ENCODE measurements around the gene DNAH1. TPM values are rescaled to one million over a fixed set of nuclear protein-coding genes. Genes with fewer than 3 reads are reported as not detected.

Gene DNAH1
- total RNA-seq: 2.1 and 2.2 TPM in 2 replicates

DNA sequence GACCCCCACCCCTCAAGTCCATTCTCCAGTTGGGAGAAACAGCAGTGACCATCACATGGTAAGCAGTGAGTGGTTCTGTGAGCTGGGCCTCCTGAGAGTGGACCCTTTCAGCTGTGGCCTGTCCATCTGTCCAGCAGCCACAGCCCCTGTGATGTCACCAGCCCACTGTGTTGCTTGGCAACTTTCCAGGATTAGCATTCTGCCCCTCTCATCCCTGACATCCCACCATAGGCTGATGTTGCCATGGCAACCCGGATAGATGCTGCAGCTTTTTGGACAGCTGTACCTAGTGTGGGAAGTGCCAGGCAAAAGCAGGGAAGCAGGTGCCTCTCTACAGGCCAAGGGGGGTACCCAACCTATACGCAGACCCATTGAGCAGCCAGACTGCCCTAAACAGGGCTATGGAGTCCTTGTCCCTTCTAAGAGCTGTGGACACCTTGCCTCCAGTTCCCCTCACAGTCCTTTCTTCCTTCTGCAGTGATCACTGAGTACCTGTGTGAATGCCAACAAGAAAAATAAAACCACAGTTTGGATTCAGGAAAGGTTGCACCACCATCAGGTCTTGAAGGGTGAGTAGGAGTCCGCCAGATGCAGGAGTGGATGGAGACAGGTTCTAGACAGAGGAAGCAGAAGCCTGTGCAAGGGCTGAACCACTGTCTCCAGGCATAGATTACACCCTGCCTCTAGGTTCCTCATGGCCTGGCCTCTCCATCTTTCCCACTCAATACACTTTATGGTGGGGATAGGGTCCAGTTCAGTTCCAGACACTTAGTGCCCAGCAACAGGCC lies at the start of gene DNAH1:
DNAH1 (plus strand) TSS at position 343 of the 788 bp plus-strand sequence. CDS start 6,124 bp downstream, outside the sequence.

DNA sequence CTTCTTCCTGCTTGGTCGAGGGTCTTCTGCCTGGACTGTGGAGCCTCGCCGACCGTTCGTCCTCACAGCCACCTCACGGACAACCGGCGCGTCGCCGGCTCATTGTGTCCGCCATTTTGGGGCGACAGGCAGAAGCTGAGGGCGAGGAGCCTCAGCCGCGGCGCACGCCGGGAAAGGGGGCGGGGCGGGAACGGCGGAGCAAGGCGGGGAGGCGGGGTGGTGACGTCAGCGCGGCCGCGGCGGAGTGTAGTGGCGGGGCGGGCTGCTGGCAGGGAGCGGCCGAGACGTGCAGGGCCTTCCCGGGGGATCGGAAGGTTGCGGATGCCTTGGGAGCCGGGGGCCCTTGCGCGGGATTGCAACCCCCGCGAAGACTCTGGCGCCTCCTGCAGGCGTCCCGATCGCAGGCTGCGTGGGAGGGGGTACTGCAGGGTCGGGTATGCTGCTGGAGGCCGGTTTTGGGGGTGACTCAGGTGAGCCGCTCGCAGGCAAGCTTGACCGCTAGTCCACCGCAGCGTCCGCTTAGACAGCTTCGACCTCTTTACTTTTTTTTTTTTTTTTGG lies 37.5 kb upstream of the DNAH1 start, which contains the start of gene WDR82:
WDR82 (minus strand) TSS at position 140 of the 560 bp plus-strand sequence. CDS start 288 bp downstream, outside the sequence.

DNA sequence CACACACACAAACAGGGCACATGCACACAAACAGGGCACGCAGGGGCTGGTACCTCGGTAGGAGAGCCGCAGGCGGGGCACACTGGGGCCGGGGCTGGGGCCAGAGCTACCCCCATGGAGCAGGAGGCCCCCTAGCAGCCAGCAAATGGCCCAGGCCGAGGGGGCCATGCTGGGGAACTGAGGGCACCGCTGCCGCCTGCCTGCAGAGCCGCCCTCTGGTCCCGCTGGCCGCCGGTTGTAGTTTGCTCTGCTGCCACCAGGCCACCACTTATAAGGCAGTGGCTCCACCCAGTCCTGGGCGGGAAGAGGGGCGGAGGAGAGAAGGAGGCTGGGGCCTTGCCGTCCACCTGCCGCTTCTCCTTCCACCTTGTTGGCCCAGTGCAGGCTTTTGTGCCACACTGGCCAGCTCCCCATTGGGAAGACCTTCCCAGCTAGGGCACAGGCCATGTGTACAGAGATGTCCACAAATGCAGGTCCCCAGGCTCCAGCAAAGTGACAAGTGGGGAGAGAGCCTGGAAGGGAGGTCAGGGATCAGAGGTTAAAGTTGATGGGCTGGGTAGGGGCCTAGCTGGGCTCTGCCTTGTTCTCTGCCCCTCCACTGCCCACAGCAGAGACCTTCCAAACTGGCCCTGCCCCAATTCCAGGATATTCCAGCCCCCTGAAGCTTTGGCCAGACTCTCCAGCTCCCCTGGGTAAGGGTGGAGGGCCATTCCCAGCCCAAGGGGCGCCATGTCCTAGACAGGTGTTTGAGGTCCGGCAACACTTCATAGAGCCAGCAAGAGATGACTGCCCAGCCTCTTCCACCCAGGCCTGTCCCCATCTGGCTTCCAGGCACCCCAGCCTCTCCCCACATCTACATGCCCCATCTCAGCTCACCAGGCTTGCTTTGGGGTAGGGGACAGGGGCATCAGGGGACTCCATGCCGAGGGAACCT lies 129.0 kb downstream of the DNAH1 start, which contains the start of gene SEMA3G:
SEMA3G (minus strand) TSS at position 244 of the 934 bp plus-strand sequence; CDS start at position 168, 76 bp downstream.

Other genes with a start within 250 kb of the DNAH1 start
- 3.4 and 3.8 TPM in 2 replicates for gene POC1A, start 161.9 kb upstream of the DNAH1 start, total RNA-seq
- 37.6 and 37.9 TPM in 2 replicates for gene ALAS1, start 118.2 kb upstream of the DNAH1 start, total RNA-seq
- gene TLR9, start 90.7 kb upstream of the DNAH1 start, total RNA-seq: not detected in 2 replicates
- gene TWF2, start 77.2 kb upstream of the DNAH1 start, total RNA-seq: 93.5 and 125 TPM in 2 replicates
- gene PPM1M, start 70.6 kb upstream of the DNAH1 start, total RNA-seq: 13.0 and 16.6 TPM in 2 replicates
- gene WDR82, start 37.7 kb upstream of the DNAH1 start, total RNA-seq: 77.4 and 96.0 TPM in 2 replicates
- 24.4 and 29.6 TPM in 2 replicates for gene GLYCTK, start 28.5 kb upstream of the DNAH1 start, total RNA-seq
- gene BAP1, start 93.7 kb downstream of the DNAH1 start, total RNA-seq: 68.8 and 69.4 TPM in 2 replicates
- gene PHF7, start 94.3 kb downstream of the DNAH1 start, total RNA-seq: 4.7 and 5.0 TPM in 2 replicates
- 34.9 and 59.4 TPM in 2 replicates for gene SEMA3G, start 128.8 kb downstream of the DNAH1 start, total RNA-seq
- gene TNNC1, start 137.7 kb downstream of the DNAH1 start, total RNA-seq: not detected in 2 replicates
- 31.1 and 44.2 TPM in 2 replicates for gene NISCH, start 139.3 kb downstream of the DNAH1 start, total RNA-seq
- gene STAB1, start 179.0 kb downstream of the DNAH1 start, total RNA-seq: 199 and 423 TPM in 2 replicates
- 22.2 and 22.3 TPM in 2 replicates for gene NT5DC2, start 217.5 kb downstream of the DNAH1 start, total RNA-seq
- gene UQCC5, start 220.3 kb downstream of the DNAH1 start, total RNA-seq: 4.6 and 8.7 TPM in 2 replicates